ENCODE data around the gene EVI5L. TPM values are rescaled to one million over a fixed set of nuclear protein-coding genes. Genes with fewer than 3 reads are reported as not detected.

The EVI5L gene
- polyA plus RNA-seq, 1 of the 3 experiments (the other 2 are of a cell fraction), result 9.7 TPM

- Histone ChIP-seq H3K27ac (ENCODE audit: low read depth in 2 of 2, low read length in 1 of 2) (no peak overlapping the region), H4K20me1 (ENCODE audit: insufficient read depth) (no peaks in the 10 kb centered on the region), H3K9me2 (no peaks in the 10 kb centered on the region), H3K4me1 (ENCODE audit: control insufficient read depth in 1 of 2, insufficient read depth in 2 of 2, low read depth in 1 of 2, low read length in 1 of 2) (peaks cover 0 to 13% of the 10 kb centered on the region in 2 experiments; a peak in 1 of 4 replicates), H3K4me3 (ENCODE audit: low read depth in 2 of 2, low read length in 1 of 2) (no peak overlapping the region), H3F3A (replicated peaks; ENCODE audit: insufficient read depth) (no peaks in the 10 kb centered on the region), H3K4me2 (no peak overlapping the region), H3K27me3 (ENCODE audit: insufficient read depth) (no peaks in the 10 kb centered on the region), H3K36me3 (replicated peaks in 1 of 2; ENCODE audit: control insufficient read depth in 1 of 2, insufficient read depth in 2 of 2, low read length in 1 of 2) (no peaks in the 10 kb centered on the region), H3K79me2 (ENCODE audit: insufficient read depth) (no peaks in the 10 kb centered on the region), H3K9ac (no peak overlapping the region), H2AFZ (ENCODE audit: low read depth) (no peak overlapping the region), H3K9me3 (no peaks in the 10 kb centered on the region)
- DNase-seq, result no peak
- 72% methylated on average over 10 of the region's 21 CpGs for WGBS (ENCODE audit: low lambda C conversion rate)
- TF ChIP-seq MEF2A (IDR thresholded peaks at IDR 0.05; ENCODE audit: borderline replicate concordance, low read depth), result no peak
- TF ChIP-seq YY1 (IDR thresholded peaks at IDR 0.05; ENCODE audit: low read depth), result no peak
- no peak for TF ChIP-seq ZBTB33 (IDR thresholded peaks at IDR 0.05; ENCODE audit: borderline replicate concordance, low read depth)
- no peak for TF ChIP-seq TCF12 (IDR thresholded peaks at IDR 0.05)
- TF ChIP-seq, protein P1, sequence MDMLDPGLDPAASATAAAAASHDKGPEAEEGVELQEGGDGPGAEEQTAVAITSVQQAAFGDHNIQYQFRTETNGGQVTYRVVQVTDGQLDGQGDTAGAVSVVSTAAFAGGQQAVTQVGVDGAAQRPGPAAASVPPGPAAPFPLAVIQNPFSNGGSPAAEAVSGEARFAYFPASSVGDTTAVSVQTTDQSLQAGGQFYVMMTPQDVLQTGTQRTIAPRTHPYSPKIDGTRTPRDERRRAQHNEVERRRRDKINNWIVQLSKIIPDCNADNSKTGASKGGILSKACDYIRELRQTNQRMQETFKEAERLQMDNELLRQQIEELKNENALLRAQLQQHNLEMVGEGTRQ (IDR thresholded peaks at IDR 0.05; ENCODE audit: borderline replicate concordance, low read depth, low read length), result no peak
- TF ChIP-seq FOXM1 (IDR thresholded peaks at IDR 0.05; ENCODE audit: low read depth), result no peak
- no peak for TF ChIP-seq IRF3 (IDR thresholded peaks at IDR 0.05; ENCODE audit: low read depth, low read length)
- no peak for TF ChIP-seq ELF1 (IDR thresholded peaks at IDR 0.05)
- no peak for TF ChIP-seq MXI1 (IDR thresholded peaks at IDR 0.05; ENCODE audit: low read depth, low read length)
- no peak for TF ChIP-seq RAD21 (IDR thresholded peaks at IDR 0.05; ENCODE audit: low read length)
- TF ChIP-seq, protein P2, sequence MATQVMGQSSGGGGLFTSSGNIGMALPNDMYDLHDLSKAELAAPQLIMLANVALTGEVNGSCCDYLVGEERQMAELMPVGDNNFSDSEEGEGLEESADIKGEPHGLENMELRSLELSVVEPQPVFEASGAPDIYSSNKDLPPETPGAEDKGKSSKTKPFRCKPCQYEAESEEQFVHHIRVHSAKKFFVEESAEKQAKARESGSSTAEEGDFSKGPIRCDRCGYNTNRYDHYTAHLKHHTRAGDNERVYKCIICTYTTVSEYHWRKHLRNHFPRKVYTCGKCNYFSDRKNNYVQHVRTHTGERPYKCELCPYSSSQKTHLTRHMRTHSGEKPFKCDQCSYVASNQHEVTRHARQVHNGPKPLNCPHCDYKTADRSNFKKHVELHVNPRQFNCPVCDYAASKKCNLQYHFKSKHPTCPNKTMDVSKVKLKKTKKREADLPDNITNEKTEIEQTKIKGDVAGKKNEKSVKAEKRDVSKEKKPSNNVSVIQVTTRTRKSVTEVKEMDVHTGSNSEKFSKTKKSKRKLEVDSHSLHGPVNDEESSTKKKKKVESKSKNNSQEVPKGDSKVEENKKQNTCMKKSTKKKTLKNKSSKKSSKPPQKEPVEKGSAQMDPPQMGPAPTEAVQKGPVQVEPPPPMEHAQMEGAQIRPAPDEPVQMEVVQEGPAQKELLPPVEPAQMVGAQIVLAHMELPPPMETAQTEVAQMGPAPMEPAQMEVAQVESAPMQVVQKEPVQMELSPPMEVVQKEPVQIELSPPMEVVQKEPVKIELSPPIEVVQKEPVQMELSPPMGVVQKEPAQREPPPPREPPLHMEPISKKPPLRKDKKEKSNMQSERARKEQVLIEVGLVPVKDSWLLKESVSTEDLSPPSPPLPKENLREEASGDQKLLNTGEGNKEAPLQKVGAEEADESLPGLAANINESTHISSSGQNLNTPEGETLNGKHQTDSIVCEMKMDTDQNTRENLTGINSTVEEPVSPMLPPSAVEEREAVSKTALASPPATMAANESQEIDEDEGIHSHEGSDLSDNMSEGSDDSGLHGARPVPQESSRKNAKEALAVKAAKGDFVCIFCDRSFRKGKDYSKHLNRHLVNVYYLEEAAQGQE (IDR thresholded peaks at IDR 0.05; ENCODE audit: low read depth, low read length), result no peak
- TF ChIP-seq USF1 (IDR thresholded peaks at IDR 0.05; ENCODE audit: borderline replicate concordance, low read depth), result no peak
- ChIA-PET POLR2A (no interaction called here), CTCF (interaction anchor here (0.8 to 3.1 kb wide), 2 partner anchors 12 kb away, joined by 3 to 41 read pairs; no protein-coding TSS in a partner anchor)
Observed at GRCh38 chr19:7863971-7864689, 34.1 kb downstream of the EVI5L start.
